HepG2 (cell line): ENCODE measurements around the gene SND1. TPM values are rescaled to one million over a fixed set of nuclear protein-coding genes. Genes with fewer than 3 reads are reported as not detected.

Source experiments
- ATAC-seq: fragments of 200-7000 bp; cut with Tn5 transposase; 3 replicates; pipeline ENCODE4 v1.9.1; 2020; ENCODE audit warnings: mild to moderate bottlenecking, moderate library complexity
- BruUV-seq: library from RNA; stranded (reverse); fragments of 400-500 nt; replicated peaks from 2 replicates; lab custom pipeline; 2021; lab: Mats Ljungman, UMichigan
- CTCF ChIA-PET: fragments of 300-600 bp; formaldehyde crosslinking; extraction: SDS; loops from one replicate; lab custom pipeline; 2021; ENCODE audit warnings: low total read pairs, inconsistent platforms, low intra/inter-chr PET ratio; lab: Yijun Ruan, JAX
- POLR2A ChIA-PET: fragments of 350-600 bp; sonication (Branson Sonifier 250); formaldehyde crosslinking; loops from one replicate; lab custom pipeline; 2020; ENCODE audit warnings: antibody characterized with exemption, inconsistent platforms; lab: Yijun Ruan, JAX
- DNase-seq: peaks from one replicate; pipeline ENCODE4 v3.0.0-alpha.2; 2015; ENCODE audit warnings: low spot score
- FAIRE-seq: peaks from 3 replicates; lab custom pipeline; 2011; peaks lifted over from hg19 to GRCh38; lab: Jason Lieb, UNC
- H2AFZ ChIP-seq: one replicate; pipeline ENCODE4 v1.6.1; 2011; ENCODE audit warnings: low read length, inconsistent platforms
- H3K27ac ChIP-seq: fragments of 300-600 bp; 3 replicates; pipeline ENCODE4 v1.8.0; 2011; ENCODE audit warnings: mixed run types, mild to moderate bottlenecking, mixed read lengths, low read length, inconsistent platforms; ENCODE audit not compliant: insufficient read depth; ENCODE audit errors: extremely low read length
- H3K27me3 ChIP-seq, 2 experiments: fragments of 200-600 bp in 1 of 2; 2 replicates in 1 of 2; 3 replicates in 1 of 2; pipeline versions ENCODE4 v1.6.0 to v1.8.0; 2011; ENCODE audit warnings: low read length in 2 of 2, mild to moderate bottlenecking in 2 of 2, moderate library complexity in 2 of 2, inconsistent platforms in 1 of 2; ENCODE audit not compliant: insufficient read depth in 2 of 2, control insufficient read depth in 1 of 2
- H3K36me3 ChIP-seq, 2 experiments: fragments of 200-600 bp in 1 of 2; replicated peaks in 1 of 2; 2 replicates in 1 of 2; 3 replicates in 1 of 2; pipeline versions ENCODE4 v1.5.1 to v1.8.0; 2011; ENCODE audit warnings: low read length in 2 of 2, inconsistent platforms in 1 of 2; ENCODE audit not compliant: insufficient read depth in 2 of 2, control insufficient read depth in 1 of 2
- H3K4me1 ChIP-seq: 2 replicates; pipeline ENCODE4 v1.5.1; 2012; ENCODE audit warnings: low read length, inconsistent platforms; ENCODE audit not compliant: insufficient read depth
- H3K4me2 ChIP-seq: 2 replicates; pipeline ENCODE4 v1.6.0; 2011; ENCODE audit warnings: low read depth, low read length, inconsistent platforms
- H3K4me3 ChIP-seq, 3 experiments: fragments of 200-600 bp in 1 of 3; sonication (generic), shearing (Covaris generic) in 1 of 3; replicated peaks in 1 of 3; 2 replicates each; pipeline ENCODE4 v1.5.1; 2011 to 2016; ENCODE audit warnings: low read length in 3 of 3, inconsistent platforms in 2 of 3, low read depth in 2 of 3, mild to moderate bottlenecking in 2 of 3, control low read depth in 1 of 3, mixed read lengths in 1 of 3; ENCODE audit not compliant: insufficient read depth in 1 of 3
- H3K79me2 ChIP-seq: one replicate; pipeline ENCODE4 v1.6.1; 2011; ENCODE audit warnings: low read length, inconsistent platforms; ENCODE audit not compliant: insufficient read depth
- H3K9ac ChIP-seq: 2 replicates; pipeline ENCODE4 v1.6.0; 2011; ENCODE audit warnings: mild to moderate bottlenecking, low read depth, low read length, inconsistent platforms; ENCODE audit not compliant: insufficient read depth
- H3K9me3 ChIP-seq: 2 replicates; pipeline ENCODE4 v1.5.1; 2012; ENCODE audit warnings: mild to moderate bottlenecking, low read length
- H4K20me1 ChIP-seq: 2 replicates; pipeline ENCODE4 v1.6.0; 2011; ENCODE audit warnings: inconsistent platforms, mild to moderate bottlenecking, low read length, moderate library complexity; ENCODE audit not compliant: insufficient read depth
- ARNT2 ChIP-seq: sonication (generic); formaldehyde crosslinking; IDR thresholded peaks from 2 replicates; pipeline ENCODE4 v1.8.0; 2022; ENCODE audit warnings: mild to moderate bottlenecking, low read depth, missing genetic modification reagents, moderate library complexity
- ELF4 ChIP-seq: sonication (generic); formaldehyde crosslinking; IDR thresholded peaks from 2 replicates; pipeline ENCODE4 v1.5.0; 2020; ENCODE audit warnings: missing genetic modification reagents, mild to moderate bottlenecking, moderate library complexity, borderline replicate concordance
- MAFG ChIP-seq: sonication (generic); formaldehyde crosslinking; IDR thresholded peaks from 2 replicates; pipeline ENCODE4 v1.5.1; 2020; ENCODE audit warnings: mild to moderate bottlenecking, missing genetic modification reagents
- MEIS2 ChIP-seq: sonication (generic); formaldehyde crosslinking; IDR thresholded peaks from 2 replicates; pipeline ENCODE4 v1.9.0; 2021; ENCODE audit warnings: mild to moderate bottlenecking, missing genetic modification reagents
- MYNN ChIP-seq: sonication (generic); formaldehyde crosslinking; IDR thresholded peaks from 2 replicates; pipeline ENCODE4 v1.4.0; 2020; ENCODE audit warnings: mild to moderate bottlenecking, low read depth, missing genetic modification reagents
- PRMT3 ChIP-seq: sonication (generic); formaldehyde crosslinking; IDR thresholded peaks from 2 replicates; pipeline ENCODE4 v1.8.1; 2022; ENCODE audit warnings: low read depth, mild to moderate bottlenecking, moderate library complexity, missing genetic modification reagents, borderline replicate concordance
- SAFB2 ChIP-seq: sonication (generic); formaldehyde crosslinking; IDR thresholded peaks from 2 replicates; pipeline ENCODE4 v1.5.1; 2020; ENCODE audit warnings: missing genetic modification reagents, low read depth, mild to moderate bottlenecking, borderline replicate concordance
- ZBTB8A ChIP-seq: sonication (generic); formaldehyde crosslinking; IDR thresholded peaks from 2 replicates; pipeline ENCODE4 v1.4.0; 2020; ENCODE audit warnings: mild to moderate bottlenecking, low read depth, missing genetic modification reagents, borderline replicate concordance
- ZNF326 ChIP-seq: sonication (generic); formaldehyde crosslinking; IDR thresholded peaks from 2 replicates; pipeline ENCODE4 v1.4.0; 2020; ENCODE audit warnings: missing genetic modification reagents, borderline replicate concordance
- ZNF441 ChIP-seq: sonication (generic); formaldehyde crosslinking; IDR thresholded peaks from 2 replicates; pipeline ENCODE4 v1.7.0; 2021; ENCODE audit warnings: missing genetic modification reagents, borderline replicate concordance
- ZNF749 ChIP-seq: sonication (generic); formaldehyde crosslinking; IDR thresholded peaks from 2 replicates; pipeline ENCODE4 v1.8.0; 2022; ENCODE audit warnings: mild to moderate bottlenecking, missing genetic modification reagents, moderate library complexity, borderline replicate concordance
- WGBS: methylation state at CpG from one replicate; pipeline ENCODE4 v1.1.6; 2017; ENCODE audit warnings: low lambda C conversion rate; 5-methylcytosine and 5-hydroxymethylcytosine counted together
- in situ Hi-C: cut with HindIII; loops from 2 replicates; pipeline ENCODE4 v1.10.0; 2017; ENCODE audit warnings: low pct_unique_long_range_greater_than_20kb; ENCODE audit not compliant: extremely low pct_ligation_motif_present
- intact Hi-C: fragments of 100-400 bp; cut with micrococcal nuclease; formaldehyde crosslinking; loops from one replicate; pipeline ENCODE4 v1.10.0; 2022; ENCODE audit not compliant: unreplicated experiment
- polyA plus RNA-seq, 8 experiments: library from polyadenylated mRNA; depleted of rRNA in 3 of 8; stranded (reverse) in 7 of 8; unstranded in 1 of 8; fragments of >200 nt; fragmentation: Illumina TruSeq in 4 of 8; extraction: Trizol in 4 of 8; gene quantifications; 2 replicates each; pipeline versions ENCODE4 v1.2.1 to v1.2.3, GENCODE V29; 2011 to 2016; ENCODE audit warnings: low read depth in 4 of 8, missing spikeins in 1 of 8, mixed read lengths in 1 of 8; ENCODE audit not compliant: insufficient read depth in 1 of 8
- total RNA-seq, 5 experiments: library from RNA; depleted of rRNA; stranded (reverse); fragments of >200 nt; fragmentation: Illumina TruSeq; extraction: Trizol; gene quantifications; 2 replicates each; pipeline ENCODE4 v1.2.3, GENCODE V29; 2016; ENCODE audit warnings: low read depth in 1 of 5
- TF ChIP-seq, protein P1 (sequence below): sonication (generic); formaldehyde crosslinking; IDR thresholded peaks from 2 replicates; pipeline ENCODE4 v1.4.0; 2020; ENCODE audit warnings: missing genetic modification reagents
- TF ChIP-seq, protein P2 (sequence below): sonication (generic); formaldehyde crosslinking; IDR thresholded peaks from 2 replicates; pipeline ENCODE4 v1.5.1; 2020; ENCODE audit warnings: mild to moderate bottlenecking, missing genetic modification reagents, borderline replicate concordance
- TF ChIP-seq, protein P3 (sequence below), 2 experiments: sonication (generic) in 1 of 2; formaldehyde crosslinking in 1 of 2; IDR thresholded peaks; 2 replicates each; pipeline versions ENCODE4 v1.5.1 to v1.6.1; 2011 to 2020; ENCODE audit warnings: borderline replicate concordance in 1 of 2, low read depth in 1 of 2, low read length in 1 of 2, mild to moderate bottlenecking in 1 of 2, missing genetic modification reagents in 1 of 2, moderate library complexity in 1 of 2

SND1 gene
- total and polyA plus RNA-seq, 2 of the 13 experiments (the other 11 are each of a cell fraction or from before 2014, with no cell fraction given) = 110 to 182 TPM

DNA sequence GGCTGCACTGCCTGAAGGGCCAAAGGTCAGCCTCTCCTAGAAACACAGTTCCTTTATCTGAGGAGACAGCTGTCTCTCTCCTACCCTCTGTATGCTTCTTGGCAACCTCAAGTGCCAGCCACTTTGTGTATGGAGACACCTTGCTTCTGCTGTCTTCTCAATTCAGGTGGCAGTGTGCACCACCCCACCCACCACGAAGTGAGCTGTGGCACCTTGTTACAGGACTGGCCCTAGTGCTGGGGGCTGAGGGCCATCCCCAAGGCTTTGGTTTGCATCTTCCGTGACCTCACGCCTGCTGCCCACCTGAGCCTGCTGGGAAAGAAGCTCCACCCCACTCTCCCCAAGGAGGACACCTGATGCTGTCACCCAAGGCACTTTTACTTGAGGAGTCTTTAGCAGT, 426.3 kb downstream of the SND1 start:
- no peaks in the 10 kb centered on the region for H3K79me2 ChIP-seq
- H2AFZ ChIP-seq = no peak overlapping the region
- DNase-seq = no peak
- ChIA-PET CTCF (no interaction called here), POLR2A (no interaction called here)
- H3K36me3 ChIP-seq = peaks cover 46 to 89% of the 10 kb centered on the region in 2 experiments
- no peak overlapping the region for H3K9ac ChIP-seq
- H3K27ac ChIP-seq = no peak overlapping the region
- intact Hi-C loops (no loop called here), in situ Hi-C loops (no loop called here)
- no peaks in the 10 kb centered on the region; the same call in 1 of the 2 replicates for H4K20me1 ChIP-seq
- H3K4me3 ChIP-seq = no peak overlapping the region
- no TSS peak for BruUV-seq
- no peaks in the 10 kb centered on the region for H3K4me1 ChIP-seq
- ATAC-seq = no peak
- H3K4me2 ChIP-seq = no peak overlapping the region
- no peak for FAIRE-seq
- no peaks in the 10 kb centered on the region for H3K9me3 ChIP-seq
- WGBS = 100% methylated on average over 3 of the region's 3 CpGs
- H3K27me3 ChIP-seq = no peaks in the 10 kb centered on the region
- TF ChIP-seq MEIS2 (CRISPR knock-in tag) = no peak
- no peak for TF ChIP-seq PRMT3 (CRISPR knock-in tag)
- TF ChIP-seq ZNF749 = no peak
- TF ChIP-seq ZNF441 (CRISPR knock-in tag) = no peak
- no peak for TF ChIP-seq ZNF326
- TF ChIP-seq, protein P1, sequence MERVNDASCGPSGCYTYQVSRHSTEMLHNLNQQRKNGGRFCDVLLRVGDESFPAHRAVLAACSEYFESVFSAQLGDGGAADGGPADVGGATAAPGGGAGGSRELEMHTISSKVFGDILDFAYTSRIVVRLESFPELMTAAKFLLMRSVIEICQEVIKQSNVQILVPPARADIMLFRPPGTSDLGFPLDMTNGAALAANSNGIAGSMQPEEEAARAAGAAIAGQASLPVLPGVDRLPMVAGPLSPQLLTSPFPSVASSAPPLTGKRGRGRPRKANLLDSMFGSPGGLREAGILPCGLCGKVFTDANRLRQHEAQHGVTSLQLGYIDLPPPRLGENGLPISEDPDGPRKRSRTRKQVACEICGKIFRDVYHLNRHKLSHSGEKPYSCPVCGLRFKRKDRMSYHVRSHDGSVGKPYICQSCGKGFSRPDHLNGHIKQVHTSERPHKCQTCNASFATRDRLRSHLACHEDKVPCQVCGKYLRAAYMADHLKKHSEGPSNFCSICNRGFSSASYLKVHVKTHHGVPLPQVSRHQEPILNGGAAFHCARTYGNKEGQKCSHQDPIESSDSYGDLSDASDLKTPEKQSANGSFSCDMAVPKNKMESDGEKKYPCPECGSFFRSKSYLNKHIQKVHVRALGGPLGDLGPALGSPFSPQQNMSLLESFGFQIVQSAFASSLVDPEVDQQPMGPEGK (CRISPR knock-in tag) = no peak
- TF ChIP-seq, protein P2, sequence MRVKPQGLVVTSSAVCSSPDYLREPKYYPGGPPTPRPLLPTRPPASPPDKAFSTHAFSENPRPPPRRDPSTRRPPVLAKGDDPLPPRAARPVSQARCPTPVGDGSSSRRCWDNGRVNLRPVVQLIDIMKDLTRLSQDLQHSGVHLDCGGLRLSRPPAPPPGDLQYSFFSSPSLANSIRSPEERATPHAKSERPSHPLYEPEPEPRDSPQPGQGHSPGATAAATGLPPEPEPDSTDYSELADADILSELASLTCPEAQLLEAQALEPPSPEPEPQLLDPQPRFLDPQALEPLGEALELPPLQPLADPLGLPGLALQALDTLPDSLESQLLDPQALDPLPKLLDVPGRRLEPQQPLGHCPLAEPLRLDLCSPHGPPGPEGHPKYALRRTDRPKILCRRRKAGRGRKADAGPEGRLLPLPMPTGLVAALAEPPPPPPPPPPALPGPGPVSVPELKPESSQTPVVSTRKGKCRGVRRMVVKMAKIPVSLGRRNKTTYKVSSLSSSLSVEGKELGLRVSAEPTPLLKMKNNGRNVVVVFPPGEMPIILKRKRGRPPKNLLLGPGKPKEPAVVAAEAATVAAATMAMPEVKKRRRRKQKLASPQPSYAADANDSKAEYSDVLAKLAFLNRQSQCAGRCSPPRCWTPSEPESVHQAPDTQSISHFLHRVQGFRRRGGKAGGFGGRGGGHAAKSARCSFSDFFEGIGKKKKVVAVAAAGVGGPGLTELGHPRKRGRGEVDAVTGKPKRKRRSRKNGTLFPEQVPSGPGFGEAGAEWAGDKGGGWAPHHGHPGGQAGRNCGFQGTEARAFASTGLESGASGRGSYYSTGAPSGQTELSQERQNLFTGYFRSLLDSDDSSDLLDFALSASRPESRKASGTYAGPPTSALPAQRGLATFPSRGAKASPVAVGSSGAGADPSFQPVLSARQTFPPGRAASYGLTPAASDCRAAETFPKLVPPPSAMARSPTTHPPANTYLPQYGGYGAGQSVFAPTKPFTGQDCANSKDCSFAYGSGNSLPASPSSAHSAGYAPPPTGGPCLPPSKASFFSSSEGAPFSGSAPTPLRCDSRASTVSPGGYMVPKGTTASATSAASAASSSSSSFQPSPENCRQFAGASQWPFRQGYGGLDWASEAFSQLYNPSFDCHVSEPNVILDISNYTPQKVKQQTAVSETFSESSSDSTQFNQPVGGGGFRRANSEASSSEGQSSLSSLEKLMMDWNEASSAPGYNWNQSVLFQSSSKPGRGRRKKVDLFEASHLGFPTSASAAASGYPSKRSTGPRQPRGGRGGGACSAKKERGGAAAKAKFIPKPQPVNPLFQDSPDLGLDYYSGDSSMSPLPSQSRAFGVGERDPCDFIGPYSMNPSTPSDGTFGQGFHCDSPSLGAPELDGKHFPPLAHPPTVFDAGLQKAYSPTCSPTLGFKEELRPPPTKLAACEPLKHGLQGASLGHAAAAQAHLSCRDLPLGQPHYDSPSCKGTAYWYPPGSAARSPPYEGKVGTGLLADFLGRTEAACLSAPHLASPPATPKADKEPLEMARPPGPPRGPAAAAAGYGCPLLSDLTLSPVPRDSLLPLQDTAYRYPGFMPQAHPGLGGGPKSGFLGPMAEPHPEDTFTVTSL (CRISPR knock-in tag) = no peak
- no peak for TF ChIP-seq ZBTB8A (CRISPR knock-in tag)
- TF ChIP-seq, protein P3, sequence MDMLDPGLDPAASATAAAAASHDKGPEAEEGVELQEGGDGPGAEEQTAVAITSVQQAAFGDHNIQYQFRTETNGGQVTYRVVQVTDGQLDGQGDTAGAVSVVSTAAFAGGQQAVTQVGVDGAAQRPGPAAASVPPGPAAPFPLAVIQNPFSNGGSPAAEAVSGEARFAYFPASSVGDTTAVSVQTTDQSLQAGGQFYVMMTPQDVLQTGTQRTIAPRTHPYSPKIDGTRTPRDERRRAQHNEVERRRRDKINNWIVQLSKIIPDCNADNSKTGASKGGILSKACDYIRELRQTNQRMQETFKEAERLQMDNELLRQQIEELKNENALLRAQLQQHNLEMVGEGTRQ (IDR thresholded peaks at IDR 0.05; ENCODE audit: low read depth, low read length) = no peak
- TF ChIP-seq, protein P3 (CRISPR knock-in tag; IDR thresholded peaks at IDR 0.05; ENCODE audit: borderline replicate concordance) = no peak
- TF ChIP-seq ELF4 (CRISPR knock-in tag) = no peak
- TF ChIP-seq MYNN (CRISPR knock-in tag) = no peak
- TF ChIP-seq MAFG = no peak
- TF ChIP-seq ARNT2 (CRISPR knock-in tag) = no peak
- no peak for TF ChIP-seq SAFB2 (CRISPR knock-in tag)
